SW 1271 (cell line): Measurements from ENCODE around the gene PDE5A.
A peak's percentile ranks its signal among the peaks of the same experiment; 100 is the strongest.
"Not testable (repeated sequence)": the region's sequence is repeated elsewhere in the genome, so short reads cannot be mapped to it uniquely, and the experiment has no call there.

Experiments used
- DNase-seq, 2 experiments: peaks; one replicate each; lab custom pipeline; 2025; lab: John Stamatoyannopoulos, UW

Gene PDE5A

GRCh38 chr4:119628281-119629141, at the start of gene PDE5A:
TSS of gene PDE5A (minus strand) at chr4:119628804. CDS start at chr4:119628671, 133 bp downstream.
- DNase-seq = peak in 1 of 2 experiments; percentile 55

GRCh38 chr4:119676101-119676500, 47.5 kb upstream of the PDE5A start:
- DNase-seq = no peak

- DNase-seq = no peak
Measured at GRCh38 chr4:119675391-119675790, 46.8 kb upstream of the PDE5A start.

GRCh38 chr4:119672938-119673337, 44.3 kb upstream of the PDE5A start:
- no peak for DNase-seq

DNA sequence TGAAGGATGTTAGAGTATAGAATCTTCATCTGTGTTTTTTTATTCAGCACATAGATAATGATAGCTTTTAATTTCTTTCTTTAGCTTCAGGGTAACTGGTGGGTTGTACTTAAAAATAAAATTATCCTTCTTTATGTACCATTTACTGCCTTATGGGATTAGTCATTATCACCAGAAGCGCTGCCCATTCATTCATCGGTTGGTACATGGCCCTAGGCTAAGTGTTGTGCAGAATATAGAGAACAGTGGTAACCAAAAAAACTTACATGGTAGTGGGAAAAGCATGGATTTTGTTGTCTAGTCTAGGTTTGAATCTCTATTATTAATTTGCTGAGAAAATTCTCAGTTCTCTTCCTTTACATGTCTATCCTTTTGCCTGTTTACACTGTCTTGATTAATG, 43.5 kb upstream of the PDE5A start:
- no peak for DNase-seq

GRCh38 chr4:119671205-119671604, 42.6 kb upstream of the PDE5A start:
- DNase-seq = no peak

GRCh38 chr4:119667802-119668201, 39.2 kb upstream of the PDE5A start:
- DNase-seq = no peak

- DNase-seq = no peak
Measured at GRCh38 chr4:119666653-119667091, 38.1 kb upstream of the PDE5A start.

- no peak for DNase-seq
Measured at GRCh38 chr4:119665752-119666151, 37.1 kb upstream of the PDE5A start.

GRCh38 chr4:119664168-119664907, 35.7 kb upstream of the PDE5A start:
- no peak for DNase-seq

GRCh38 chr4:119663160-119663788, 34.7 kb upstream of the PDE5A start:
- no peak for DNase-seq

GRCh38 chr4:119662612-119663011, 34.0 kb upstream of the PDE5A start:
- not testable (repeated sequence) for DNase-seq

- DNase-seq = no peak
Measured at GRCh38 chr4:119661231-119661630, 32.6 kb upstream of the PDE5A start.

- no peak for DNase-seq
Measured at GRCh38 chr4:119659576-119659975, 31.0 kb upstream of the PDE5A start.

- no peak for DNase-seq
Measured at GRCh38 chr4:119657111-119657611, 28.6 kb upstream of the PDE5A start.

DNA sequence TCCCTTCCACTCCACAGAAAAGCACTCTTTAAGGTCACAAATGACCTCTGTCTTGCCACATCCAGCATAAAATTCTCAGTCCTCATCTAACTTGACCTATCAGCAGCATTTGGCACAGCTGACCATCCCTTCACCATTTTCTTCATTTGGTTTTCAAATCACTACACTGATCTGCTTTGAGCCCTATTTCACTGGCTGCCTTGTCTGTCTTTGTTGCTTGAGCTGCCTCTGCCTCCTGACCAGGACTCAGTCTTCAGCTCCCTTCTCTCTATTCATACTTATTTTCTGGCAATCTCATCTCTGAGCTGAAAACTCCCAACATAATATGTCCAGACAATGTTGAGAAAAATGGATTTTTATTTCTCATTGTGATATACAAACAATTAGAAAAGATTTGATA, 27.7 kb upstream of the PDE5A start:
- no peak for DNase-seq

GRCh38 chr4:119655111-119655837, 26.7 kb upstream of the PDE5A start:
- no peak for DNase-seq

DNA sequence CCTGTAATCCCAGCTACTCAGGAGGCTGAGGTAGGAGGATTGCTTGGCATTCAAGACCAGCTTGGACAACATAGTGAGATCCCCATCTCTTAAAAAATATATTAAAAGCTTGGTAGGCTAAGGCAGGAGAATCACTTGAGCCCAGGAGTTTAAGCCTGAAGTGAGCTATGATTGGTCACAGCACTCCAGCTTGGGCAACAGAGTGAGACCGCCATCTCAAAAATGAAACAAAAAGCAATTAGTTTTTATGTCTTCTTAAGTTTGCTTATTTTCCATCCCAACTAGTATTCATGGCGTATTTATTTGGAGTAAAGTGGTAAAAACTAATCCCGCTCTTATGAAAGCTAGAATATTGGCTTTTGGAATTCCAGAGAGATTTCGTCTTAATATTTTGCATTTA, 25.4 kb upstream of the PDE5A start:
- no peak for DNase-seq

GRCh38 chr4:119652998-119653397, 24.4 kb upstream of the PDE5A start:
- DNase-seq = no peak

- no peak for DNase-seq
Measured at GRCh38 chr4:119648398-119648797, 19.8 kb upstream of the PDE5A start.

- no peak for DNase-seq
Measured at GRCh38 chr4:119647558-119647957, 19.0 kb upstream of the PDE5A start.
